Upper lobe of left lung (tissue), 4 donors: Measurements from ENCODE around the gene SAP30.

Experiments
- CTCF ChIP-seq, 6 experiments: fragments of 450-650 bp in 4 of 6; fragments of 200-600 bp in 2 of 6; sonication (generic) in 2 of 6; IDR thresholded peaks; one replicate each; pipeline ENCODE4 v1.5.1; 2016 to 2019; ENCODE audit warnings: antibody characterized with exemption in 6 of 6
- EP300 ChIP-seq, 4 donors: sonication (generic); formaldehyde crosslinking; IDR thresholded peaks; one replicate each; pipeline ENCODE4 v1.5.1; 2017; ENCODE audit warnings: antibody characterized with exemption in 4 of 4, control low read depth in 2 of 4
- POLR2A ChIP-seq, 4 donors: fragments of 450-650 bp; IDR thresholded peaks; one replicate each; pipeline ENCODE4 v1.5.1; 2016 to 2017; ENCODE audit warnings: antibody characterized with exemption in 4 of 4, mild to moderate bottlenecking in 2 of 4
- POLR2AphosphoS5 ChIP-seq, 2 donors: sonication (generic); formaldehyde crosslinking; IDR thresholded peaks; one replicate each; pipeline ENCODE4 v1.5.1; 2017; ENCODE audit warnings: antibody characterized with exemption in 2 of 2

GRCh38 chr4:173410079-173410478, 39.3 kb downstream of the SAP30 start:
- TF ChIP-seq CTCF (IDR thresholded peaks at IDR 0.05) (no peak), EP300 (IDR thresholded peaks at IDR 0.05) (no peak), POLR2AphosphoS5 (IDR thresholded peaks at IDR 0.05) (no peak), POLR2A (IDR thresholded peaks at IDR 0.05) (no peak)
